Inflammatory macrophage treated with lipopolysaccharide for 4 hours (primary cell): Measurements from ENCODE around the gene ACOX2.

ENCODE experiments used
- DNase-seq: peaks from one replicate; pipeline ENCODE4 v3.0.0-alpha.2; 2020

ACOX2 gene

DNA sequence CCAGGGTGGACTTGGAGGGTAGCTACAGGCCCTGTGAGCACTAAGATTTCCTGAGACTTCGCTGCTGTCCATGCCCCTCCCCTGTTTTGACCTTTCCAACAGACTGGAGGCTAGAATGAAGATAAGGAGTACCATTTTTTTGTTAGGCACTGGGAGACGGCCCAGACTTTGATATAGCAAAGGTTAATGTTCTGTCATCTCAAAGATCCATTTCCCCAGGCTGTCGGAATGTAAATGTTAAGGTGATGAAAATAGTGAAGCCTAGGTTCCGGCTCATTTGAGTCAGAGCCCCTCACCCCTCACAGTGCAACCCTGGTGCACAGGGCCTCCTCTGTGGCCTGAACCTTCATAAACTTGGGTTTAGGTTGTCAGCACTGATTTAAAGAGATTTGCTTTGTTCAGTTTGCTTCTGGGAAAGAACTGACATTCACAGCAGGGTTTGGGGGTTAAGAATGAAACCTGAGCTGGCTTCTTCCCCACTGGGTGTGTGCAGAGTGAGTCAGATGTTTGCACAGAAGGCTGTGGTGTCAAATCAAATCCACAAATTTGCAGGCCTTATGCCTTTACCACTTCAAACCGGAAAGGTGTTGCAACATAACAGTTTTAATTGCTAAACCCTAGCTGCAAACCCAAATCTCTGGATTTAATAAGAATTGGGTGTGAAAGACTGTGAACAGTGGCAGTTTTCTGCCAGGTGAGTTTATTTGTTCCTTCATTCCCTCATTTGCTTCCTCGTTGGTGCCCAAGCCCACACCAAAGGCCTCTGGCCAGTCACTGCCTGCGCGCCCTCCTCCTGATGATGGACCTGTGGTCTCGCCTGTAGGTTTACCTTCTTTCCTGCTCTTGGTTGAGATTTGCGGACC, 65.7 kb downstream of the ACOX2 start:
- DNase-seq, result peak; percentile 92

DNA sequence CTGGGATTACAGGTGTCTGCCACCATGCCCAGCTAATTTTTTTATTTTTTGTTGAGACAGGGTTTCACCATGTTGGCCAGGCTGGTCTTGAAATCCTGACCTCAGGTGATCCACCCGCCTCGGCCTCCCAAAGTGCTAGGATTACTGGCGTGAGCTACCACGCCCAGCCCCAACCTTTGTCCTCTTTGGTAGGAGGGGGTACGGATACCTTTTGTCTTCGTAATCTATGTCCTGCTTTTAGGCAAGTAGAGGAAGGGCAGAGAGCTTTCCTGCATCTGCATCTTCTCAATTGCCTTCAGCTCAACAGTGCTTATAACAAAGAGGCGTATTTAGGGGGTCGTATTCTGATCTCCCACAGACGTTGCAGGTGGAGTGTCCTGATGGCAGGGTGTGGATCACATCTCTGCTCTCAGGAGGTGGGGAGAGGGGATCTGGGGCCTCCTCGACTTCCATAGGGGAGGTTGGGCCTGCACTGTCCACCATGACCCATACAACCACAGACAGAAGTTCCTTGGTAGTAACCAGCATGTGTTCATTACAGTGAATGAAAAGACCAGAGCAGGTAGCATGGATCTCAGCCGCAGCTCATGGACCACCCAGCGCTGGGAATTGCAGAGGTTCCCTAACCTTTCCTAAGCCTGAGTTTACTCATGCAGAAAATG, 66.5 kb downstream of the ACOX2 start:
- no peak for DNase-seq

DNA sequence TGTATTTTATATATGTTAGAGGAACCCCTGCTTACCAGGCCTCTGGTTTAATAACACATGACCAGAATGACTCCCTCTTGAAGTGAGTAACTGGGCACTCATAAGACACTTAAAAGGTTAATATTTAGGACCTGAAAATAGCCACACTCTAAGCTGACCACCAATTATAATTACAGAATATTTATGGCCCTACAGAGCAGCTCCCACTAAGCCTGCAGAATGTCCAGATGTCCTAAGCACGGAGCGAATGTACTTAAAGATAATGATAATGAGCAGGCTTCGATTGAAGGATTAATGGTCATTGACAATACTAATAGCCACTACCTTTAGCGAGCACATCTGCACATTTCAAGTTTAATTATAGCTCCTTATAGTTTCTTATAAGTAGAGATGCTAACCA, 67.9 kb downstream of the ACOX2 start:
- DNase-seq, result no peak

DNA sequence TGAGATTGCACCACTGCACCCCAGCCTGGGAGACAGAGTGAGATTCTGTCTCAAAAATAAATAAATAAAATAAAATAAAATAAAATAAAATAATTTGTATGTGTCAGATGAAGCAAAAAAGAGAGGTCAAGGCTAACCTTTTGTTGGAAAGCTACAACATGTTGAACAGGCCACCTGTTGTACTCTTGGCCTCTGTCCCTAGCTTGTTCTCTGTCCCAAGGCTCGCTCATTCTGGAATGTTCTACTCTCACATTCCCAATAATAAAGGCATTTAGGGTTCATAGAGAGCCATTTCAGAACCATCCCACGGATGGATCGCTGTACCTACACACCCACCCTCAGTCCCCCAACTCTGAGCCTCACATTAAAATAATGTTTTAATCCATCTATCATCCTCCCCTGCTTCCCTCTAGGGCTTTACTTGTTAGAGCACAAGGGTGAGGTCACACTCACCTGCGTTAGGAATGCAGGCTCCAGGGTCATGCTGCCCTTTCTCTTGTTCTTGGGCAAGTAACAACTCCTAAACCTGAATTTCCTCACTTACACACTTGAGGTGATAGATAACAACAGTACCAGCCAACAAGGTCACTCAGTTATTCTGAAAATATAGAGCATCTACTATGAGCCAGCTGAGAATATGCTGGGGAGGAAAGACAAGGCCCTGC, 70.0 kb downstream of the ACOX2 start:
- no peak for DNase-seq

DNA sequence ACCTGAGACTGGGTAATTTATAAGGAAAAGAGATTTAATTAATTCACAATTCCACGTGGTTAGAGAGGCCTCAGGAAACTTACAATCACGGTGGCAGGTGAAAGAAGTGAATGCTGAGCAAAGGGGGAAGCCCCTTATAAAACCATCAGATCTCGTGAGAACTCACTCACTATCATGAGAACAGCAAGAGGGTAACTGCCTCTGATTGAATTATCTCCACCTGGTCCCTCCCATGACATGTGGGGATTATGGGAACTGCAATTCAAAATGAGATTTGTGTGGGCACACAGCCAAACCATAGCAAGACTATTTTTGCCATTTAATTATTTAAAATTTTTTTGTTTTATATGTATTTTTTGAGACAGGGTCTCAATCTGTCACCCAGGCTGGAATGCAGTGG, 72.1 kb downstream of the ACOX2 start:
- DNase-seq, result no peak

DNA sequence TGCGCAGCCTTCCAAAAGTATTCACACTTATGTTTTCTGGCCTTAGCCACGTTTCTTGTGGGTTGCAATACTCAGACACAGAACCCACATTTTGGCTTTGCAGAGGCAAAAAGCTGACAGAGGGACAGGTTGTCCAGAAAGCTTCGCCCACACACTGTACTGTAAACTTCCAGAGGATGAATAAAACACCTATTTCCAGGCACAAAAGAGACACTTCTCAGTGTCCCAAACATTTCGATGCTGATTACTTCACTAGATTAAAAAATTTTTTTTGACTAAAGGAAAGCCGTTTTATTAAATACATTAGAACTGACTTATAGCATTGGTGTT, 73.1 kb downstream of the ACOX2 start:
- no peak for DNase-seq

DNA sequence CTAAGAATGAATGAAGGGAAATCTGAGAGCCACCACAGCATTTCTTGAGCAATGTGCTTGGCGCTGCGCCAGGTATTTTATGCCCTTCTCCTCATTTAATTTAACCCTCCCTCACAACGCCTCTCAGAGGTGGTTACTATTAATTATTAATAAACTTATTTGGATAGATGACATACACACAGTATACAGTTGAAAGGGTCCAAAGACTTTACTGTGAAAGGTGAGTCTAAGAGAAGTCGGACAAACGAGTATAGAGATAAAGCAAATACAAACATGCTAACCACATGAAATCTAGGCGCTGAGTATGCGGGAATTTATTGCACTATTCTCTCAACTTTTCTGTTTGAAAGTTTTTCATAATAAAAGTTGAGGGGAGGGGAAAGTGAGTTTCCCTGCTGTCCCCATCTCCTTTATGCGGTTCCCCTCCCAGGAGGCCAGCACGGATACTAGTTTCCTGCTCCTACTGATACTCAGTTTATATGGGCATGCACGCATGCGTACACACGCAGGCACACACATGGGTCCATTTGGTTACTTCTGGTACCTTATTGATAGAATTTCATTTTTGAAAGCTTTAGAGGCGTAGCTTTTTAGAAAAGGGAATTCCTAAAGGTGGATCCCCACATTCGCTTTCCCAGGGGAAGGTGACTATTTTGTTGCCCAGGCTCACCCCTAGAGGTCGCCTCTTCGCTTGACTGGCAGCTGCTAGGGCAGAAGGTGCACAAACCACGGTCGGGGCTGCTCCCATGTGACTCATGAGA, 73.6 kb downstream of the ACOX2 start:
- DNase-seq, result peak; percentile 72

DNA sequence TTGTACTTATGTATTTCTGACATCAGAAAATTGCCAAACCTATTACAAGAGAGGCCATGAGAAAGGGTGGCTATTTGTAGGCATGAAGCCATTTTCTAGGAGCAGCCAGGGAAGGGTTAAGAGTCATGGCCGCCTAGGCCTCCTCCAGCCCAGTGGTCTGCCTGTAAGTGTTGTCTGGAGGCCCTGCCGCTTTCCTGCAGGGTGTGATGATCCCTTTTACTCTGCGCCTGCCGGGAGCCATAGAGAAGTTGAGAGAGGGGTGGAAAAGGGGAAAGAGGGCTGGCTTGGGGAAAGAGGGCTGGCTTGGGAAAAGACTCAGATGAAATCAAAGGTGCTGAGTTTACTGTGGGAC, 74.2 kb downstream of the ACOX2 start:
- no peak for DNase-seq

DNA sequence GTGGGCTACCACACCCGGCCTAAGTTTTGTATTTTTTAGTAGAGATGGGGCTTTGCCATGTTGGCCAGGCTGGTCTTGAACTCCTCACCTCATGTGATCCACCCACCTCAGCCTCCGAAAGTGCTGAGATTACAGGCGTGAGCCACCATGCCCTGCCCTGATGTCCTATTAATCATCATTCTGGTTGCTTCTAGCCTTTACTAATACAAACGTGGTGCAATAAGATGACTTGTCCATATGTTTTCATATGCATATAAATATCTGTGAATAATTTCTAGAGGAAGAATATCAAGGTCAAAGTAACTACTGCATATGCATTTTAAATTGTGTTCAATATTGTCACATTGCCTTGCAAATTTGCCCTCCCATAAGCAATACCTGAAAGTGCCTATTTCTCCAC, 77.8 kb downstream of the ACOX2 start:
- DNase-seq, result no peak
